Liver (tissue), 9 donors: ENCODE results near the gene PLEKHB2. TPM values are rescaled to one million over a fixed set of nuclear protein-coding genes. Genes with fewer than 3 reads are reported as not detected.

Experiments used
- DNase-seq: peaks from one replicate; pipeline ENCODE4 v3.0.0-alpha.2; 2017; ENCODE audit warnings: low spot score
- H3K27ac ChIP-seq, 2 donors: one replicate each; pipeline ENCODE4 v1.7.0; 2013; ENCODE audit warnings: inconsistent platforms in 2 of 2, low read length in 2 of 2, control low read depth in 1 of 2, low read depth in 1 of 2, mild to moderate bottlenecking in 1 of 2
- H3K27me3 ChIP-seq, 4 donors: one replicate each; pipeline versions ENCODE4 v1.6.1 to v1.7.0; 2013; ENCODE audit warnings: low read length in 3 of 4, inconsistent platforms in 1 of 4, mild to moderate bottlenecking in 1 of 4, moderate library complexity in 1 of 4; ENCODE audit not compliant: control insufficient read depth in 4 of 4, insufficient read depth in 4 of 4
- H3K36me3 ChIP-seq, 4 donors: one replicate each; pipeline versions ENCODE4 v1.6.1 to v1.7.0; 2013; ENCODE audit warnings: low read length in 3 of 4, mild to moderate bottlenecking in 3 of 4, low read depth in 1 of 4, moderate library complexity in 1 of 4; ENCODE audit not compliant: control insufficient read depth in 4 of 4, insufficient read depth in 3 of 4
- H3K4me1 ChIP-seq, 4 donors: one replicate each; pipeline versions ENCODE4 v1.6.1 to v1.7.0; 2013; ENCODE audit warnings: low read length in 3 of 4, mild to moderate bottlenecking in 3 of 4, moderate library complexity in 1 of 4; ENCODE audit not compliant: control insufficient read depth in 4 of 4, insufficient read depth in 4 of 4
- H3K4me3 ChIP-seq, 3 donors: one replicate each; pipeline versions ENCODE4 v1.6.1 to v1.7.0; 2013; ENCODE audit warnings: low read length in 3 of 3, control low read depth in 1 of 3, low read depth in 1 of 3, mild to moderate bottlenecking in 1 of 3
- H3K9ac ChIP-seq, 2 donors: one replicate each; pipeline ENCODE4 v1.7.0; 2013; ENCODE audit warnings: low read length in 2 of 2, mild to moderate bottlenecking in 2 of 2, moderate library complexity in 2 of 2, control low read depth in 1 of 2, low read depth in 1 of 2
- H3K9me3 ChIP-seq, 4 donors: one replicate each; pipeline versions ENCODE4 v1.6.1 to v1.7.0; 2013; ENCODE audit warnings: low read length in 3 of 4; ENCODE audit not compliant: control insufficient read depth in 4 of 4
- EGR1 ChIP-seq, 2 donors: IDR thresholded peaks; 2 replicates each; pipeline ENCODE4 v1.6.1; 2016 to 2018; ENCODE audit warnings: antibody characterized with exemption in 2 of 2, low read depth in 2 of 2
- FOXA2 ChIP-seq: IDR thresholded peaks from 2 replicates; pipeline ENCODE4 v1.6.1; 2016; ENCODE audit warnings: antibody characterized with exemption
- HNF4A ChIP-seq, 2 donors: conservative IDR thresholded peaks; 2 replicates each; pipeline ENCODE4 v1.6.1; 2016; ENCODE audit warnings: antibody characterized with exemption in 2 of 2, mild to moderate bottlenecking in 2 of 2
- JUND ChIP-seq, 2 donors: IDR thresholded peaks; 2 replicates each; pipeline ENCODE4 v1.6.1; 2016; ENCODE audit warnings: antibody characterized with exemption in 2 of 2
- NR2F2 ChIP-seq: IDR thresholded peaks from 2 replicates; pipeline ENCODE4 v1.6.1; 2016; ENCODE audit warnings: antibody characterized with exemption
- RAD21 ChIP-seq, 2 donors: IDR thresholded peaks; 2 replicates each; pipeline ENCODE4 v1.6.1; 2016; ENCODE audit warnings: antibody characterized with exemption in 2 of 2, mild to moderate bottlenecking in 2 of 2
- RXRA ChIP-seq, 2 donors: IDR thresholded peaks; 2 replicates each; pipeline ENCODE4 v1.6.1; 2017 to 2018; ENCODE audit warnings: antibody characterized with exemption in 2 of 2, mild to moderate bottlenecking in 1 of 2
- SP1 ChIP-seq: IDR thresholded peaks from 2 replicates; pipeline ENCODE4 v1.6.1; 2018; ENCODE audit warnings: antibody characterized with exemption, mild to moderate bottlenecking
- TAF1 ChIP-seq: conservative IDR thresholded peaks from 2 replicates; pipeline ENCODE4 v1.6.1; 2016; ENCODE audit warnings: antibody characterized with exemption, mild to moderate bottlenecking
- WGBS: extraction: QIAGEN DNeasy Blood & Tissue Kit; methylation state at CpG from one replicate; pipeline ENCODE4 v1.1.7; 2013; 5-methylcytosine and 5-hydroxymethylcytosine counted together
- polyA plus RNA-seq, 2 donors: library from polyadenylated mRNA; stranded (reverse) in 1 of 2; unstranded in 1 of 2; fragments of 200-250 nt in 1 of 2; fragments of >200 nt in 1 of 2; fragmentation: Nextera tagmentation in 1 of 2; extraction: Ambion mirVana in 1 of 2; gene quantifications; one replicate each; pipeline versions ENCODE4 v1.2.1 to v1.2.3, GENCODE V29; 2013 to 2015
- total RNA-seq, 2 donors: library from RNA; depleted of rRNA; stranded (reverse); fragments of >200 nt; gene quantifications; one replicate each; pipeline ENCODE4 v1.2.3, GENCODE V29; 2014
- TF ChIP-seq, protein P1 (sequence below): IDR thresholded peaks from 2 replicates; pipeline ENCODE4 v1.6.1; 2016; ENCODE audit warnings: antibody characterized with exemption, mild to moderate bottlenecking
- TF ChIP-seq, protein P2 (sequence below): fragments of 150-350 bp; IDR thresholded peaks from 2 replicates; pipeline ENCODE4 v1.5.1; 2017; ENCODE audit warnings: improper control_type of control experiment, low read depth, low read length; ENCODE audit not compliant: missing input control
- TF ChIP-seq, protein P3 (sequence below): IDR thresholded peaks from 2 replicates; pipeline ENCODE4 v1.6.1; 2016; ENCODE audit warnings: antibody characterized with exemption
- donor health status: healthy.
- donor health status: healthy.
- donor health status: healthy.
- donor health status: healthy.
- donor health status: healthy.

Gene PLEKHB2
- total and polyA plus RNA-seq, 4 donors: 8.6 to 34.9 (median 18.8) TPM

DNA sequence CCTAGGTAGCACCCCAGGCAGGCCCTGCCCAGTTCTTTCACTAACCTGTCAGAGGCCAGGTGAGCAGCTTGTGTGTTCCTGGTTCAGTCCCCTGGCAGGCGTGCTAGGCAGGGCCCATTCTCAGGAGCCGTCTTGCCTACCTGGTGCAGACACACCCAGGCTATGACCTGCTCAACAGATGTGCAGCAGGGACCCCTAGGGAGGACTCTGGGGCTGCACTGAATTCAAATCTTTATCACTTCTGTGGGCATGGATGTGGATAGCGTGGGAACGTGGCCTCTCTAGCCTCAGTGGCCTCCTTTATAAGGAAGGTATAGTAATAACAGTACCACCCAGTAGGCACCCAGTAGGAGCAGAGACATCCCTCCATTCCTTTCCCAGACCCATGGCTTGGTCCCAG is 48.4 kb downstream of the PLEKHB2 start:
- H3K27ac ChIP-seq: no peak overlapping the region
- DNase-seq: no peak
- WGBS: 58% methylated on average over 4 of the region's 4 CpGs

DNA sequence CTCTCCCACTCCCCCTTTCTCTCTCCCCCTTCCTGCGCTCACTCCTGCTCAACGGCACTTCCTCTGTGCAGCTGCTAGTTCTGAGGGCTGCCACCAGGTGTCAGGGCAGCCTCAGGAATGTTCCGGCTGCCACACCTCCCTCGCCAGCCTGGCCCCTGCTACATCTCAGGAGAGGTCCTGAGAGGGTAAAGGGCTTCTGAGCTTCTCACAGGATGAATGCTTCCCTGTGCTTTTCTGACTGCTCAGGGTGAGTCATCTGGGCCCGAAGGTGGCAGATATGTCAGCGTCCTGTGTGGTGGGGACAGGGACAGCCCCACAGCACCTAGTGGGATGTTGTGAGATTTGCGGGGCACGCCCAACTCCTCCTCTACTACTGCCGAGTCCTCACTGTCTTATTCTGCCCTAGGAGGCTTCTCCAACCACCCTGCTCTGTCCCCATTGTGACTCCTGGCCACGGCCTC is 49.0 kb downstream of the PLEKHB2 start:
- 38% methylated on average over 10 of the region's 10 CpGs for WGBS
- peak; percentile 56 for DNase-seq

More for the DNA sequence above, 48.4 kb downstream of the PLEKHB2 start:
- H3K27me3 ChIP-seq: no peaks in the 10 kb centered on the region
- TF ChIP-seq, protein P1, sequence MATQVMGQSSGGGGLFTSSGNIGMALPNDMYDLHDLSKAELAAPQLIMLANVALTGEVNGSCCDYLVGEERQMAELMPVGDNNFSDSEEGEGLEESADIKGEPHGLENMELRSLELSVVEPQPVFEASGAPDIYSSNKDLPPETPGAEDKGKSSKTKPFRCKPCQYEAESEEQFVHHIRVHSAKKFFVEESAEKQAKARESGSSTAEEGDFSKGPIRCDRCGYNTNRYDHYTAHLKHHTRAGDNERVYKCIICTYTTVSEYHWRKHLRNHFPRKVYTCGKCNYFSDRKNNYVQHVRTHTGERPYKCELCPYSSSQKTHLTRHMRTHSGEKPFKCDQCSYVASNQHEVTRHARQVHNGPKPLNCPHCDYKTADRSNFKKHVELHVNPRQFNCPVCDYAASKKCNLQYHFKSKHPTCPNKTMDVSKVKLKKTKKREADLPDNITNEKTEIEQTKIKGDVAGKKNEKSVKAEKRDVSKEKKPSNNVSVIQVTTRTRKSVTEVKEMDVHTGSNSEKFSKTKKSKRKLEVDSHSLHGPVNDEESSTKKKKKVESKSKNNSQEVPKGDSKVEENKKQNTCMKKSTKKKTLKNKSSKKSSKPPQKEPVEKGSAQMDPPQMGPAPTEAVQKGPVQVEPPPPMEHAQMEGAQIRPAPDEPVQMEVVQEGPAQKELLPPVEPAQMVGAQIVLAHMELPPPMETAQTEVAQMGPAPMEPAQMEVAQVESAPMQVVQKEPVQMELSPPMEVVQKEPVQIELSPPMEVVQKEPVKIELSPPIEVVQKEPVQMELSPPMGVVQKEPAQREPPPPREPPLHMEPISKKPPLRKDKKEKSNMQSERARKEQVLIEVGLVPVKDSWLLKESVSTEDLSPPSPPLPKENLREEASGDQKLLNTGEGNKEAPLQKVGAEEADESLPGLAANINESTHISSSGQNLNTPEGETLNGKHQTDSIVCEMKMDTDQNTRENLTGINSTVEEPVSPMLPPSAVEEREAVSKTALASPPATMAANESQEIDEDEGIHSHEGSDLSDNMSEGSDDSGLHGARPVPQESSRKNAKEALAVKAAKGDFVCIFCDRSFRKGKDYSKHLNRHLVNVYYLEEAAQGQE: no peak
- no peak for TF ChIP-seq RXRA (IDR thresholded peaks at IDR 0.05)
- no peak for TF ChIP-seq TAF1
- TF ChIP-seq, protein P2, sequence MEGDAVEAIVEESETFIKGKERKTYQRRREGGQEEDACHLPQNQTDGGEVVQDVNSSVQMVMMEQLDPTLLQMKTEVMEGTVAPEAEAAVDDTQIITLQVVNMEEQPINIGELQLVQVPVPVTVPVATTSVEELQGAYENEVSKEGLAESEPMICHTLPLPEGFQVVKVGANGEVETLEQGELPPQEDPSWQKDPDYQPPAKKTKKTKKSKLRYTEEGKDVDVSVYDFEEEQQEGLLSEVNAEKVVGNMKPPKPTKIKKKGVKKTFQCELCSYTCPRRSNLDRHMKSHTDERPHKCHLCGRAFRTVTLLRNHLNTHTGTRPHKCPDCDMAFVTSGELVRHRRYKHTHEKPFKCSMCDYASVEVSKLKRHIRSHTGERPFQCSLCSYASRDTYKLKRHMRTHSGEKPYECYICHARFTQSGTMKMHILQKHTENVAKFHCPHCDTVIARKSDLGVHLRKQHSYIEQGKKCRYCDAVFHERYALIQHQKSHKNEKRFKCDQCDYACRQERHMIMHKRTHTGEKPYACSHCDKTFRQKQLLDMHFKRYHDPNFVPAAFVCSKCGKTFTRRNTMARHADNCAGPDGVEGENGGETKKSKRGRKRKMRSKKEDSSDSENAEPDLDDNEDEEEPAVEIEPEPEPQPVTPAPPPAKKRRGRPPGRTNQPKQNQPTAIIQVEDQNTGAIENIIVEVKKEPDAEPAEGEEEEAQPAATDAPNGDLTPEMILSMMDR: no peak
- H3K36me3 ChIP-seq: peaks cover 1 to 20% (median 11%) of the 10 kb centered on the region in 4 donors
- no peaks in the 10 kb centered on the region for H3K9me3 ChIP-seq
- H3K9ac ChIP-seq: no peak overlapping the region
- H3K4me3 ChIP-seq: no peak overlapping the region
- no peaks in the 10 kb centered on the region for H3K4me1 ChIP-seq

More for the DNA sequence above, 49.0 kb downstream of the PLEKHB2 start:
- H3K4me1 ChIP-seq: no peaks in the 10 kb centered on the region
- H3K4me3 ChIP-seq: no peak overlapping the region
- TF ChIP-seq HNF4A (conservative IDR thresholded peaks at IDR 0.05): no peak
- no peak for TF ChIP-seq FOXA2
- TF ChIP-seq EGR1 (IDR thresholded peaks at IDR 0.05; ENCODE audit: low read depth in 2 of 2): no peak
- TF ChIP-seq NR2F2: no peak
- TF ChIP-seq, protein P2: peak; percentile 78
- no peak for TF ChIP-seq JUND (IDR thresholded peaks at IDR 0.05)
- TF ChIP-seq, protein P3, sequence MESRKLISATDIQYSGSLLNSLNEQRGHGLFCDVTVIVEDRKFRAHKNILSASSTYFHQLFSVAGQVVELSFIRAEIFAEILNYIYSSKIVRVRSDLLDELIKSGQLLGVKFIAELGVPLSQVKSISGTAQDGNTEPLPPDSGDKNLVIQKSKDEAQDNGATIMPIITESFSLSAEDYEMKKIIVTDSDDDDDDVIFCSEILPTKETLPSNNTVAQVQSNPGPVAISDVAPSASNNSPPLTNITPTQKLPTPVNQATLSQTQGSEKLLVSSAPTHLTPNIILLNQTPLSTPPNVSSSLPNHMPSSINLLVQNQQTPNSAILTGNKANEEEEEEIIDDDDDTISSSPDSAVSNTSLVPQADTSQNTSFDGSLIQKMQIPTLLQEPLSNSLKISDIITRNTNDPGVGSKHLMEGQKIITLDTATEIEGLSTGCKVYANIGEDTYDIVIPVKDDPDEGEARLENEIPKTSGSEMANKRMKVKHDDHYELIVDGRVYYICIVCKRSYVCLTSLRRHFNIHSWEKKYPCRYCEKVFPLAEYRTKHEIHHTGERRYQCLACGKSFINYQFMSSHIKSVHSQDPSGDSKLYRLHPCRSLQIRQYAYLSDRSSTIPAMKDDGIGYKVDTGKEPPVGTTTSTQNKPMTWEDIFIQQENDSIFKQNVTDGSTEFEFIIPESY: no peak
- peak; percentile 90 to 94 for TF ChIP-seq RAD21 (IDR thresholded peaks at IDR 0.05)
- TF ChIP-seq SP1: no peak
- H3K9ac ChIP-seq: no peak overlapping the region
- H3K27me3 ChIP-seq: no peaks in the 10 kb centered on the region
- no peaks in the 10 kb centered on the region for H3K9me3 ChIP-seq
- no peak overlapping the region for H3K27ac ChIP-seq
- H3K36me3 ChIP-seq: peaks cover 0 to 14% (median 6%) of the 10 kb centered on the region in 4 donors
